GM10266 (cell line): ENCODE measurements around the gene SLC34A2.

ENCODE experiments used
- DNase-seq: peaks from one replicate; pipeline ENCODE4 v3.0.0; 2012; ENCODE audit errors: extremely low spot score
- TF ChIP-seq, protein P1 (sequence below): IDR thresholded peaks from 2 replicates; pipeline ENCODE4 v1.5.1; 2012; ENCODE audit warnings: mild to moderate bottlenecking, low read depth; ENCODE audit not compliant: control insufficient read depth, insufficient read depth; ENCODE audit errors: missing control alignments

SLC34A2 gene

DNA sequence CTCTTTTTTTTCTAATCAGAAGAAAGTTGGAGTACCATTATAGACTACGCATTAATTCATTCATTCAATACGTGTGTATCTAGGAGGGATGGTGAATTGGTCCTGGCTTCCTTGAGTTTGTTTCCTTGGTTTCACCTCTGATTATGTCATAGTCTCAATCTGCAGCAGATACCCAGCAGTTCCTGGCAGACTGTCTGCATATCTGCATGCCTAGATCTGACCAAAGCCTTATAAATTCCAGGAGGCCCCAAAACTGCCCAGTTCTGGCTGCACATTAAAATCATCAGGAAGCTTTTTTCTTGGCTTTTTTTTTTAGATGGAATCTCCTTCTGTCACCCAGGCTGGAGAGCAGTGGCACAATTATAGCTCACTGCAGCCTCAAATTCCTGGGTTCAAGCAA is 27.2 kb upstream of the SLC34A2 start:
- TF ChIP-seq, protein P1, sequence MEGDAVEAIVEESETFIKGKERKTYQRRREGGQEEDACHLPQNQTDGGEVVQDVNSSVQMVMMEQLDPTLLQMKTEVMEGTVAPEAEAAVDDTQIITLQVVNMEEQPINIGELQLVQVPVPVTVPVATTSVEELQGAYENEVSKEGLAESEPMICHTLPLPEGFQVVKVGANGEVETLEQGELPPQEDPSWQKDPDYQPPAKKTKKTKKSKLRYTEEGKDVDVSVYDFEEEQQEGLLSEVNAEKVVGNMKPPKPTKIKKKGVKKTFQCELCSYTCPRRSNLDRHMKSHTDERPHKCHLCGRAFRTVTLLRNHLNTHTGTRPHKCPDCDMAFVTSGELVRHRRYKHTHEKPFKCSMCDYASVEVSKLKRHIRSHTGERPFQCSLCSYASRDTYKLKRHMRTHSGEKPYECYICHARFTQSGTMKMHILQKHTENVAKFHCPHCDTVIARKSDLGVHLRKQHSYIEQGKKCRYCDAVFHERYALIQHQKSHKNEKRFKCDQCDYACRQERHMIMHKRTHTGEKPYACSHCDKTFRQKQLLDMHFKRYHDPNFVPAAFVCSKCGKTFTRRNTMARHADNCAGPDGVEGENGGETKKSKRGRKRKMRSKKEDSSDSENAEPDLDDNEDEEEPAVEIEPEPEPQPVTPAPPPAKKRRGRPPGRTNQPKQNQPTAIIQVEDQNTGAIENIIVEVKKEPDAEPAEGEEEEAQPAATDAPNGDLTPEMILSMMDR = no peak
- DNase-seq = no peak

DNA sequence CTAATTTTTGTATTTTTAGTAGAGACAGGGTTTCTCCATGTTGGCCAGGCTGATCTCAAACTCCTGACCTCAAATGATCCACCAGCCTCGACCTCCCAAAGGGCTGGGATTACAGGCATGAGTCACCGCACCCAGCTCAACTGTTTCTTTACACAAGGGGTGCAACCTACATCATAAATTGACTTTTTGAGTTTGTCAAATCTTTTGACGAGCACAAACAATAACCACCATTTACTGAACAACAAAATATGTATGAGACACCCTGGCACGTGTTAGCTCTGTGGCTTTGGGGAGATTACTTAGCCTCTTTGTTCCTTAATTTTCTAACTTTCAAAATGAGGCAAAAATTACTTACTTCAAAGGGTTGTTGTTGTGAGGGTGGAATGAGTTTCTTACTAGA is 23.5 kb upstream of the SLC34A2 start:
- DNase-seq = no peak

DNA sequence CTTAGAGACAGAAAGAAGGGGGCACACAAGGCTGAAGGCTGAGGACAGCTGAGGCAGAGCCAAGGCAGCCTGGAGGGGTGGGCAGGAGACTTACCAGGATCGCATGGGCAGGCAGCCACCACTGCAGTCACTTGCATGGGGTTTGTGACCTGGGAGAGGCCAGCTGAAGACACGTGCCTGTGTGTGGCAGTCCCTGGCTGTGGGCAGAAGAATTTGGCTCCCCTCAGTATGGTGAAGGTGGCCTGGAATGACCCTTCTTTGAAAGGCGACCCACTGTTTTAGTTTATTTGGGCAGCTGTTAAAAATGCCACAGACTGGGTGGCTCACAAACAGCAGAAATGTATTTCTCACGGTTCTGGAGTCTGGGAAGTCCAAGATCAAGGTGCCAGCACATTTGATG is 22.1 kb upstream of the SLC34A2 start:
- DNase-seq = no peak
- TF ChIP-seq, protein P1 = no peak

More for the DNA sequence above, 23.5 kb upstream of the SLC34A2 start:
- TF ChIP-seq, protein P1 = no peak

DNA sequence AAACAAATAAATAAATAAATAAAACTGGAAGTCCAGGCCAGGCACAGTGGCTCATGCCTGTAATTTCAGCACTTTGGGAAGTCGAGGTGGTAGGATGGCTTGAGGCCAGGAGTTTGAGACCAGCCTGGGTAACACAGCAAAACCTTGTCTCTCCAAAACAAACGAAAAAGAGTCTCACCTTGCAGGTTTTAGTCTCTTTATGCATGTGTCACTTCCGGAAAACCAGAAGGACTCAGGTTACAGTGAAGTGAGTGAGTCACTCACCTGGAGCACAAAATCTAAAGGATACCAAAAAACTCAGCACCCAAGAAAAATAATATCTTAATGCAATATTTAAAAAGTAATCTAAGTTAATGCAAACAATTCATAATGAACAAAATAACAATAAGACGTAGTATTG is 20.1 kb upstream of the SLC34A2 start:
- no peak for DNase-seq
- TF ChIP-seq, protein P1 = no peak

DNA sequence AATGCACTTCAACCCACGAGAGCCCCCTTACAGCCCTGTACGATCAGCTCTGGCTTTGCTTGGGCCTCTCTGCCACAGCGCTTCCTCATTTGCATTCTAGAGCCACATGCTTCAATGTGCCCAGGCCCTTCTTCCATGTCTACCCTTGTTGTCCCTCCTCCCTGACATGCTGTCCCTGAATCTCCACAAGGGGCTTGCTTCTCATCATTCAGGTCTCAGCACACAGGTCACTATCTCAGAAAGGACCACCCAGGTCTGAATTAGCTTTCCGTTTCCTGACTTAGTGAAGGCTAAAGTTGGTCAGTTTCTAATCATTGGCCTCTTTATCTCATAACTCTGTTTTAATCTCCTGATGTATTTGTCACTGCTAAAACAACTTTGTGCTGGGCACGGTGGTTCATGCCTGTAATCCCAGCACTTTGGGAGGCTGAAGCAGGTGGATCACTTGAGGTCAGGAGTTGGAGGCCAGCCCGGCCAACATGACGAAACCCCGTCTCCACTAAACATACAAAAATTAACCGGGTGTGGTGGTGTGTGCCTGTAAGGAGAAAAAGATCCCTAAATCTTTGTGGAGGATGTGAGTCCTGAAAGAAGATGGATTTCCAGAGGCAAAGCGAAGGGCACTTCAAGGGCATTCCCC is 17.9 kb upstream of the SLC34A2 start:
- TF ChIP-seq, protein P1 = no peak
- no peak for DNase-seq

DNA sequence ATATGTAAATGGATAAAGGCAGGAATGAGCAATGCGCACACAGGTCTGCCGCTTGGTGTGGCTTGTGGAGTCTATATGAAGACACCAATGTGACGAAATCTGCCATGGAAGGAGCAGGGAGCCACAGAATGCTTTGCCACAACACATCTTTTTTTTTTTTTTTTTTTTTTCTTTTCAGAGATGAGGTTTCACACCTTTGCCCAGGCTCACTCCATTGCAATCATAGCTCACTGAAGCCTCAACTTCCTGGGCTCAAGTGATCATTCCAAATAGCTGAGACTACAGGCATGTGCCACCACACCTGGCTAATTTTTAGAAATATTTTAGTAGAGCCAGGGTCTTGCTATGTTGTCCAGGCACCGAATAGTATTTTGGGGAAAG is 17.4 kb upstream of the SLC34A2 start:
- TF ChIP-seq, protein P1 = no peak
- no peak for DNase-seq

DNA sequence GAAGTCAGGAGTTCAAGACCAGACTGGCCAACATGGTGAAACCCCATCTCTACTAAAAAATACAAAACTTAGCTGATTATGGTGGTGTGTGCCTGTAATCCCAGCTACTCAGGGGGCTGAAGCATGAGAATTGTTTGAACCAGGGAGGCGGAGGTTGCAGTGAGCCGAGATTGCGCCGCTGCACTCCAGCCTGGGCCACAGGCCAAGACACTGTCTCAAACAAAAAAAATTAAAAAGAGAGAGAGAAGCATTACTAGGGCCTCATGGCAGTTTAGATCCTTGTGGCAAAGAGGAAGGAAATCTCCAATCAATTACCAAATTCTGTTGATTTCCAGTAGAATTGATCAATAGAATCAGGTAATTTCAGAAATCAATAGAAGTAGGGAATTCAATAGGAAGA is 16.8 kb upstream of the SLC34A2 start:
- TF ChIP-seq, protein P1 = no peak

More for the DNA sequence above, 16.8 kb upstream of the SLC34A2 start:
- no peak for DNase-seq
